Neutrophil (primary cell): Measurements from ENCODE around the gene TUBA3D.
"Not testable (repeated sequence)": the region's sequence is repeated elsewhere in the genome, so short reads cannot be mapped to it uniquely, and the experiment has no call there.

Source experiments
- H3K27ac ChIP-seq: fragments of 200-600 bp; sonication (generic); 2 replicates; pipeline ENCODE4 v1.5.1; 2016; ENCODE audit warnings: mild to moderate bottlenecking, moderate library complexity
- H3K27me3 ChIP-seq: fragments of 200-600 bp; sonication (generic); 2 replicates; pipeline ENCODE4 v1.6.0; 2016; ENCODE audit warnings: mild to moderate bottlenecking
- H3K36me3 ChIP-seq: fragments of 200-600 bp; sonication (generic); 2 replicates; pipeline ENCODE4 v1.5.1; 2017
- H3K4me1 ChIP-seq, 2 experiments: fragments of 200-600 bp in 1 of 2; sonication (generic) in 1 of 2; 1 replicate in 1 of 2; 2 replicates in 1 of 2; pipeline versions ENCODE4 v1.5.1 to v1.6.1; 2013 to 2016; ENCODE audit warnings: low read depth in 1 of 2, low read length in 1 of 2, mild to moderate bottlenecking in 1 of 2, moderate library complexity in 1 of 2; ENCODE audit not compliant: control insufficient read depth in 1 of 2, insufficient read depth in 1 of 2
- H3K4me3 ChIP-seq, 2 experiments: fragments of 200-600 bp in 1 of 2; sonication (generic) in 1 of 2; 1 replicate in 1 of 2; 2 replicates in 1 of 2; pipeline ENCODE4 v1.5.1; 2013 to 2016; ENCODE audit warnings: low read depth in 1 of 2, low read length in 1 of 2, mild to moderate bottlenecking in 1 of 2, moderate library complexity in 1 of 2
- H3K9me3 ChIP-seq: fragments of 200-600 bp; sonication (generic); 2 replicates; pipeline ENCODE4 v1.5.1; 2016
- TF ChIP-seq, protein P1 (sequence below): fragments of 200-600 bp; sonication (generic); IDR thresholded peaks from 2 replicates; pipeline ENCODE4 v1.5.1; 2016; ENCODE audit warnings: antibody characterized with exemption

The TUBA3D gene

DNA sequence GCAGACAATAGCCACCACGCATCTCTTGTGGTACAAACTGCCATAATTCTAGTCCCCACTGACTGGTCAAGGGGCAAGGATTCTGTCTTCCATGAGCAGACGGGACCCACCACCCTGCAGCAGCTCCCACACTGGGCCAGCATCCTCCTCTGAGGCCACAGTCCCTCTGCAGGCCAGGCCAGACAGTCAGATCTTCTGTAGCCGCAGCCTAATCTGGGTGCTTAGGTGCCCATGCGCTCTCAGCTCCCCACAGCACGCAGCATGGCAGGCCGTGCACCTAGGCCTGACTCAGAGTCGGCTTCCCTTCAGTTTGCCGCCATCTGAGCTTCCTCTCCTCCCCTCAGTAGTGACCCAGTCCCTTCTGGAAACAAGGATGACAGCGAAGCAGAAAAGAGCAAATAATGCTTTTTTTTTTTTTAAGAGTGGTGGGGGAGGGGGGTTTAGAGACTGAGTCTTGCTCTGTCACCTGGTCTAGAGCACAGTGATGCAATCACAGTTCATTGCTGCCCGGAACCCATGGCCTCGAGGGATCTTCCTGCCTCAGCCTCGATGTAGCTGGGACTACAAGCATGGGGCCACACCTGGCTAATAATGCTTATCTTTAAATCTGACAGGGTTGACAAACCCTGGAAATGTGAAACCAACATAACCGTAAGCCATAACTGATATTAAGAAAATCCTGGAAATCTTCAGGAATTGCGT, 10.4 kb downstream of the TUBA3D start:
- not testable (repeated sequence) for H3K27me3 ChIP-seq, H3K4me3 ChIP-seq, H3K27ac ChIP-seq, H3K9me3 ChIP-seq
- peaks cover 6 to 11% of the 10 kb centered on the region in 2 experiments for H3K4me1 ChIP-seq
- peaks cover 30% of the 10 kb centered on the region for H3K36me3 ChIP-seq

DNA sequence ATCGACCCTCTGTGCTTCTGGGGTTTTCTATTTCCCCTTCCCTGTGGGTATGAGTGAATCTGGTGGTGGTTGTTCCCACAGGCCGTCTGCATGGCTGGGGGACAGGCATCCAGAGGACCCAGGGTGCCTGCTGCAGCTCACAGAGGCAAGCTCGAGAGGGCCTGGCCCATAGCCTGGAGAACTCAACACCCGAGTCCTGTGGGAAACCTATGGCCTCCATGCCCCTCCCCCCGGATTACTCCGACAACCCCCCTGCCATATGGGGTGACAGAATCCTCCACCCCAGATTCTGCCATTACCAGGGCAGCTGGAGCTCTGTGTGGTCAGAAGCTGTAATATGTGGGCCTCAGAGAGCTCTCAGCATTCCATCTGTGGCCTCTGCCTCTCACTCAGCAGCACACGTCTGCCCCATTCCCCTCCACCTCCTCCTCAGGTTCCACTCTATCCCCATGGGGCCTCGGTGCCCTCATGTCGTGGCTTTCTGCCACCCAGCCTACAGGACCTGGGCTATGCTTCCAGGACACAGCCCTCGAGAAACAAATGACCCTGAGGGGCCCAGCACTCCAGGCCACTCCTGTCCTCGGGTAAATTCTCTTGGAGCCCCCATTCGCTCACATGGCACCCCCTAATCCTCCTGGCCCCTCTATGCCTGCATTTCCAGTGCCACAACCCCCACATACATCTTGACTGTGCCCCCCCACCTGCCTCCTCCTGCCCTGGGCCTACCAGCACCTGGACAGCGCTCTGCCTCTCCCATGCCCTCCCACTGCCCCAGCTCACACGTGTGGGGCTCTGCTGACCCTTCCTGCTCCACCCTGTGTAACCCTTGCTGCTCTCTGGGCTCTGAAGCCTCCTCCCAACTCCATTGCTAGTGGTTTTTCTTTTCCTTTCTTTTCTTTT, 12.6 kb downstream of the TUBA3D start:
- no peak overlapping the region for H3K27ac ChIP-seq
- H3K27me3 ChIP-seq, result no peaks in the 10 kb centered on the region
- TF ChIP-seq, protein P1, sequence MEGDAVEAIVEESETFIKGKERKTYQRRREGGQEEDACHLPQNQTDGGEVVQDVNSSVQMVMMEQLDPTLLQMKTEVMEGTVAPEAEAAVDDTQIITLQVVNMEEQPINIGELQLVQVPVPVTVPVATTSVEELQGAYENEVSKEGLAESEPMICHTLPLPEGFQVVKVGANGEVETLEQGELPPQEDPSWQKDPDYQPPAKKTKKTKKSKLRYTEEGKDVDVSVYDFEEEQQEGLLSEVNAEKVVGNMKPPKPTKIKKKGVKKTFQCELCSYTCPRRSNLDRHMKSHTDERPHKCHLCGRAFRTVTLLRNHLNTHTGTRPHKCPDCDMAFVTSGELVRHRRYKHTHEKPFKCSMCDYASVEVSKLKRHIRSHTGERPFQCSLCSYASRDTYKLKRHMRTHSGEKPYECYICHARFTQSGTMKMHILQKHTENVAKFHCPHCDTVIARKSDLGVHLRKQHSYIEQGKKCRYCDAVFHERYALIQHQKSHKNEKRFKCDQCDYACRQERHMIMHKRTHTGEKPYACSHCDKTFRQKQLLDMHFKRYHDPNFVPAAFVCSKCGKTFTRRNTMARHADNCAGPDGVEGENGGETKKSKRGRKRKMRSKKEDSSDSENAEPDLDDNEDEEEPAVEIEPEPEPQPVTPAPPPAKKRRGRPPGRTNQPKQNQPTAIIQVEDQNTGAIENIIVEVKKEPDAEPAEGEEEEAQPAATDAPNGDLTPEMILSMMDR, result no peak
- H3K4me3 ChIP-seq, result no peak overlapping the region
- H3K36me3 ChIP-seq, result peaks cover 18% of the 10 kb centered on the region
- no peaks in the 10 kb centered on the region for H3K9me3 ChIP-seq
- H3K4me1 ChIP-seq, result peaks cover 12 to 17% of the 10 kb centered on the region in 2 experiments

DNA sequence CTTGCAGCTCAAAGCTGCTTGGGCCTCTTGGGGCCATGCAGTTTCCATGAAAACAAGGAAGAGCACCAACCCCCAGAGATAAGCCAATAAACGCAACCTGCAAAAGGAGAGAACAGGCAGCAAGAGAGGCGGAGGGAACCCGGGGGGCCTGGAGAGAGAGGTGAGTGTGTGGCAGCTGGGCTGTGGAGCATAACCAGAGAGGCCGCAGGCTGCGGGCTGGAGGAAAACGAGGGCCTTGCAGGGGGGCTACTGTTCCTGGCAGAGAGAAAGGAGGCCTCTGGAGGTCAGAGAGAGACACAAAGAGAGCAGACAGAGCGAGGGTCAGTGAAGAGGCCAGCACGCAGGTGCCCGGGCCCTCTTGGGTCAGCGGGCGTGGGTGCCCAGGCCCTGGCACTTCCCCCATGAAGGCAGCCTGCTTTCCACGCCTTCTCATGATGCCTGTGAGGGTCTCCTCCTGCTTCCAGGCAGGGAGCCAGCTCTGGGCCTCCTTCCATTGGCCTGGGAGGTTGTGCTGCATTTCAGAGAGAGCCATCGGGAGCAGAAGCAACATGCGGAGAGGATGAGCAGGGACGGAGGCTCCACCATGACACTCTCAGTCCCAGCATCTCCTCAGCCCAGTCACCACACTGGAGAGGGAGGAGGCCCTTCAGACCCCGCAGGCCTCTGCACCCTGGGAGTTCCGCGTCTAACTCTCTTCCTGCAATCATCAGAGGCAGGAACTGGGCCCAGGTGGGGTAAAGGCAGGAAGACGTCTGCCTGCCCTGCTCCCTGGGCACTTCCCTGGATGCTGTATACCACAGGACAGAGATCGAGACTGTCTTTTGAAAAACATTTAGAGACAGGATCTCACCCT, 14.9 kb downstream of the TUBA3D start:
- Histone ChIP-seq H3K4me3 (peak overlapping the region; percentile 83 to 89), H3K27ac (peak overlapping the region; percentile 85), H3K4me1 (peaks cover 17 to 25% of the 10 kb centered on the region in 2 experiments)
- H3K9me3 ChIP-seq, H3K27me3 ChIP-seq, H3K36me3 ChIP-seq: not testable (repeated sequence)

DNA sequence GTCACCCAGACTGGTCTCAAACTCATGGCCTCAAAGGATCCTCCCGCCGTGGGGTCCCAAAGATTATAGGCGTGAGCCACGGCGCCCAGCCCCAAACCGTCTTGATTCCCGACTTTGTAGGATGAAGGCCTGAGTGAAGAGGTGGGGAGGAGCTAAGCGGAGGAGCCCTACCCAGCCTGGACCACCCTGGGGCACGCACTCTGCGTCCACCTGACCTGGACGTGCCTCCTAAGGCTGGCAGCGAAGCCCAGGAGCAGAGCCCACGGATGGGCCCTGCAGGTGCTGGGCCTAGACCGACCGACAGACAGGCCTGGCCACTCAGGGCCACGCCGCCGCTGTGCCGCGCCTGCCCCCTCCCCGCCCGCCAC, 15.5 kb downstream of the TUBA3D start:
- Histone ChIP-seq H3K4me1 (peaks cover 17 to 24% of the 10 kb centered on the region in 2 experiments), H3K27ac (peak overlapping the region; percentile 85), H3K4me3 (peak overlapping the region; percentile 83 to 89)
- not testable (repeated sequence) for H3K36me3 ChIP-seq, H3K9me3 ChIP-seq, H3K27me3 ChIP-seq

DNA sequence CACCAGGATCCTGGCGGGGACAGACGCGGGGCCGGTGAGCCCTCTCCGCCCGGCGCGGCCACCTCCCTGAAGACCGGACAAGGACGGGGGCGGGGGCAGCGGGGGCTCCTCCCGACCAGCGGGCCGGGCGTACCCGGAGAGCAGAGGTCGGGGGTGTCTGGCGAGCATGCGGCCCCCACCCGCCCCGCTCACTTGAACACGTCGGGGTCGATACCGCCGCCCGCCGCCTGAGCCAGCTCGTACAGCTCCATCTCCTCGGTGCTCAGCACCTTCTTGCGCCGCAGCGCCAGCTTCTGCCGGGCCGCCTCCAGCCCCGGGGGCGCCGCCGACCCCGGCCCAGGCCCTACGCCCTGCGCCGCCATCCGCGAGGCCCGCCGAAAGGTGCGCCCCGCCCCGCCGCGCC, 16.1 kb downstream of the TUBA3D start, which contains the start of gene MZT2A:
MZT2A (minus strand) TSS at position 383 of the 403 bp plus-strand sequence; CDS start at position 362, 21 bp downstream.
- H3K27me3 ChIP-seq, H3K9me3 ChIP-seq, H3K36me3 ChIP-seq: not testable (repeated sequence)
- peaks cover 19 to 25% of the 10 kb centered on the region in 2 experiments for H3K4me1 ChIP-seq
- peak within 1 kb of the TSS; percentile 83 to 89 for H3K4me3 ChIP-seq
- peak within 1 kb of the TSS; percentile 85 for H3K27ac ChIP-seq

DNA sequence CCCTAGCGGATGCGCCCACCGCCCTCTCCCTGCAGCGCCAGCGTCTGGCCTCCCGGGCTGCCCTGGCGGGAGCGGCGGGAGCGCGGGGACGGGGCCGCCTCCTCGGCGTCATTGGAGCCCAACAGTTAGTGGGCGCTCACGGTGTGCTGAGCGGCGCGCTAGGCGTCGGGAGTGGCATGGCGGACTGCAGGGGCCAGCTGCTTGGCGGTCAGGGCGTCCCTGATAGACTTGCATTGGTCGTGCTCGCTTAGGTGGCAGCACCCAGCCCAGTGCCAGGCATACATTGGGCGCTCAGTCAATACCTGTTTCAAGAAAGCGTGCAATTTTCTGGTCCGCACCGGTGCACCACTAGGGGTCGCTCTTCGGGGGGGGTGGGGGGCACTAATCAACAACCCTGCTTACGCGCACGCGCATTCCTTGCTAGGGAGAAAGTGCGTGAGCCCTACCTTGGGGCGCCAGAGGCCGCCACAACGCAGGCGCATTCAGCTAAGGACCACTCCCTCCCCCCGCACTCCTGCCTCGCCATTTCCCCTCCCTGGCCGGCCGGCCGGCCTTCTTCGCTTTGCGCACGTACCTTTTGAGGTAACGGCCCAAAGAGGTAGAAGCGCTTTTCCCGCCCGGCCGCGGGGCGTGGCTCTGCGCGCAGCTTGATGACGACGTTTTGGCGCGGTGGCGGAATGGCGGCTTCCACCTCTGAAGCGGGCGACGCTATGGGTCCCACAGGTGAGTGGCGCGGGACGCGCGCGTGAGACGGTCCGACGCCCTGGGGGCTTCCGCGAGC, 16.7 kb downstream of the TUBA3D start:
- Histone ChIP-seq H3K9me3 (no peaks in the 10 kb centered on the region), H3K4me3 (peak overlapping the region; percentile 83 to 89), H3K27me3 (no peaks in the 10 kb centered on the region), H3K4me1 (peaks cover 25 to 31% of the 10 kb centered on the region in 2 experiments), H3K36me3 (peaks cover 7% of the 10 kb centered on the region), H3K27ac (peak overlapping the region; percentile 85)
- TF ChIP-seq, protein P1, result peak; percentile 75
